ENCODE data around the gene GEMIN8. TPM values are rescaled to one million over a fixed set of nuclear protein-coding genes. Genes with fewer than 3 reads are reported as not detected.

The GEMIN8 gene
- total and polyA plus RNA-seq, 2 of the 8 experiments (the other 6 are each of a cell fraction or from before 2014, with no cell fraction given) = 18.2 to 31.4 TPM

GRCh38 chrX:14027511-14028019 is 2.1 kb downstream of the GEMIN8 start:
- Histone ChIP-seq H3K27me3 (replicated peaks in 1 of 4; ENCODE audit: control insufficient read depth in 3 of 4, extremely low read depth in 1 of 4, insufficient read depth in 3 of 4, low read length in 3 of 4) (no peaks in the 10 kb centered on the region), H3K56ac (replicated peaks; ENCODE audit: insufficient read length, low read depth, low read length) (no peak overlapping the region), H4K91ac (replicated peaks; ENCODE audit: insufficient read length, low read length) (no peak overlapping the region), H4K20me1 (replicated peaks in 1 of 2; ENCODE audit: control insufficient read depth in 1 of 2, insufficient read depth in 2 of 2, low read length in 2 of 2) (no peaks in the 10 kb centered on the region), H3K4me2 (ENCODE audit: insufficient read depth in 1 of 2, low read depth in 2 of 2, low read length in 2 of 2) (peak overlapping the region in 1 of 2 experiments; percentile 3; a peak in 1 of 4 replicates), H3K9me3 (ENCODE audit: insufficient read depth in 2 of 2, low read depth in 1 of 2, low read length in 1 of 2) (no peaks in the 10 kb centered on the region), H2BK15ac (ENCODE audit: low read length) (no peak overlapping the region), H2BK5ac (ENCODE audit: low read depth, low read length) (no peak overlapping the region), H3K4me1 (replicated peaks in 1 of 4; ENCODE audit: control insufficient read depth in 3 of 4, insufficient read depth in 4 of 4, low read length in 3 of 4) (peaks cover 0 to 8% (median 6%) of the 10 kb centered on the region in 4 experiments; a peak in 4 of 7 replicates), H2BK12ac (ENCODE audit: low read depth, low read length) (no peak overlapping the region), H2AFZ (ENCODE audit: low read length) (no peak overlapping the region), H3K9ac (replicated peaks in 1 of 4; ENCODE audit: extremely low read depth in 1 of 4, low read depth in 3 of 4, low read length in 3 of 4) (no peak overlapping the region), H3K79me2 (ENCODE audit: control insufficient read depth in 1 of 2, insufficient read depth in 2 of 2, low read length in 2 of 2) (peaks cover 0 to 18% of the 10 kb centered on the region in 2 experiments; a peak in 2 of 4 replicates), H3K14ac (ENCODE audit: insufficient read length) (no peak overlapping the region), H3K18ac (ENCODE audit: extremely low read depth, low read length) (no peak overlapping the region), H3K23ac (ENCODE audit: insufficient read length) (no peak overlapping the region), H3K23me2 (ENCODE audit: low read depth, low read length) (no peaks in the 10 kb centered on the region; the same call in 1 of the 2 replicates), H3K4me3 (ENCODE audit: extremely low read depth in 1 of 4, insufficient read depth in 2 of 4, low read depth in 3 of 4, low read length in 4 of 4) (no peak overlapping the region), H3K36me3 (ENCODE audit: control insufficient read depth in 2 of 4, insufficient read depth in 4 of 4, low read length in 3 of 4) (peaks cover 0 to 3% (median 0%) of the 10 kb centered on the region in 4 experiments; a peak in 1 of 8 replicates), H4K5ac (ENCODE audit: insufficient read length, low read depth, low read length) (no peak overlapping the region), H3K27ac (ENCODE audit: low read depth, low read length) (no peak overlapping the region), H2BK120ac (replicated peaks; ENCODE audit: low read depth, low read length) (no peak overlapping the region), H2BK20ac (ENCODE audit: low read length) (no peak overlapping the region), H2AK5ac (ENCODE audit: low read depth, low read length) (no peak overlapping the region), H3K79me1 (ENCODE audit: low read depth, low read length) (no peaks in the 10 kb centered on the region), H3K4ac (replicated peaks; ENCODE audit: insufficient read length, low read depth, low read length) (no peak overlapping the region), H4K8ac (ENCODE audit: extremely low read depth, insufficient read depth, low read length) (no peak overlapping the region)
- no peak for DNase-seq (ENCODE audit: low read depth in 1 of 2, low spot score in 2 of 2)
- ChIA-PET POLR2A (ENCODE audit: partially characterized antibody) (interaction anchor here (2.9 kb wide), 1 partner anchor 246 kb away, joined by 10 read pairs; no protein-coding TSS in a partner anchor), CTCF (ENCODE audit: partially characterized antibody) (interaction anchor here (2.1 kb wide), 1 partner anchor 104 kb away, joined by 7 read pairs; no protein-coding TSS in a partner anchor)
- TF ChIP-seq JUND (IDR thresholded peaks at IDR 0.05; ENCODE audit: low read length) = no peak
- TF ChIP-seq SRF (IDR thresholded peaks at IDR 0.05; ENCODE audit: low read depth, low read length) = no peak
- TF ChIP-seq CBX8 (IDR thresholded peaks at IDR 0.05; ENCODE audit: borderline replicate concordance, low read depth, low read length) = no peak
- no peak for FAIRE-seq

Measured in H1 (cell line).